Peyer's patch (tissue), 4 donors: ENCODE measurements around the gene PTPRR. TPM values are rescaled to one million over a fixed set of nuclear protein-coding genes. Genes with fewer than 3 reads are reported as not detected.

Experiments
- DNase-seq, 3 donors: peaks; one replicate each; pipeline ENCODE4 v3.0.0-alpha.2; 2017 to 2019
- H3K27ac ChIP-seq, 4 donors: fragments of 200-600 bp; sonication (generic); one replicate each; pipeline ENCODE4 v1.5.1; 2016 to 2019
- H3K27me3 ChIP-seq, 2 donors: fragments of 200-600 bp; sonication (generic); one replicate each; pipeline ENCODE4 v1.5.1; 2019
- H3K36me3 ChIP-seq, 3 donors: fragments of 200-600 bp; sonication (generic); one replicate each; pipeline ENCODE4 v1.5.1; 2016 to 2019
- H3K4me1 ChIP-seq, 4 donors: fragments of 200-600 bp; sonication (generic); one replicate each; pipeline ENCODE4 v1.5.1; 2016 to 2019
- H3K4me3 ChIP-seq, 4 donors: fragments of 200-600 bp; sonication (generic); 1 replicate in 3 of 4; 2 replicates in 1 of 4; pipeline ENCODE4 v1.5.1; 2016 to 2019; ENCODE audit warnings: mild to moderate bottlenecking in 1 of 4
- H3K9me3 ChIP-seq, 4 donors: fragments of 200-600 bp; sonication (generic); one replicate each; pipeline ENCODE4 v1.5.1; 2016 to 2019; ENCODE audit warnings: mild to moderate bottlenecking in 1 of 4
- CTCF ChIP-seq, 6 experiments: fragments of 450-650 bp in 4 of 6; fragments of 200-600 bp in 2 of 6; sonication (generic) in 1 of 6; IDR thresholded peaks; one replicate each; pipeline ENCODE4 v1.5.1; 2017 to 2019; ENCODE audit warnings: antibody characterized with exemption in 6 of 6, mild to moderate bottlenecking in 3 of 6, moderate library complexity in 1 of 6
- POLR2A ChIP-seq, 2 donors: fragments of 450-650 bp; IDR thresholded peaks; one replicate each; pipeline ENCODE4 v1.5.1; 2017; ENCODE audit warnings: antibody characterized with exemption in 2 of 2, mild to moderate bottlenecking in 2 of 2, moderate library complexity in 2 of 2
- total RNA-seq, 4 donors: library from RNA; depleted of rRNA; stranded (reverse); fragments of >200 nt; gene quantifications; one replicate each; pipeline ENCODE4 v1.1.0, GENCODE V29; 2016

The PTPRR gene
- total RNA-seq, 4 donors from 2014 or later: 17.5 to 30.3 (median 20.2) TPM; not detected in 1

GRCh38 chr12:70806043-70806442, 114.5 kb downstream of the PTPRR start:
- DNase-seq: no peak
- H3K4me3 ChIP-seq: no peak overlapping the region
- TF ChIP-seq POLR2A (IDR thresholded peaks at IDR 0.05) (no peak), CTCF (IDR thresholded peaks at IDR 0.05) (no peak)
- no peaks in the 10 kb centered on the region for H3K27me3 ChIP-seq
- no peaks in the 10 kb centered on the region for H3K36me3 ChIP-seq
- H3K4me1 ChIP-seq: no peaks in the 10 kb centered on the region
- H3K27ac ChIP-seq: no peak overlapping the region
- H3K9me3 ChIP-seq: peaks cover 0 to 3% (median 0%) of the 10 kb centered on the region in 4 donors

- no peak overlapping the region for H3K4me3 ChIP-seq
- DNase-seq: no peak
- no peaks in the 10 kb centered on the region for H3K4me1 ChIP-seq
- TF ChIP-seq POLR2A (IDR thresholded peaks at IDR 0.05) (no peak), CTCF (IDR thresholded peaks at IDR 0.05) (no peak)
- H3K9me3 ChIP-seq: no peaks in the 10 kb centered on the region
- no peaks in the 10 kb centered on the region for H3K27me3 ChIP-seq
- H3K36me3 ChIP-seq: no peaks in the 10 kb centered on the region
- H3K27ac ChIP-seq: no peak overlapping the region
Observed at GRCh38 chr12:70798016-70798783, 122.3 kb downstream of the PTPRR start.

- Histone ChIP-seq H3K27ac (no peak overlapping the region), H3K4me3 (no peak overlapping the region), H3K4me1 (no peaks in the 10 kb centered on the region), H3K36me3 (no peaks in the 10 kb centered on the region), H3K9me3 (no peaks in the 10 kb centered on the region), H3K27me3 (no peaks in the 10 kb centered on the region)
- no peak for DNase-seq
- TF ChIP-seq CTCF (IDR thresholded peaks at IDR 0.05) (no peak), POLR2A (IDR thresholded peaks at IDR 0.05) (no peak)
Observed at GRCh38 chr12:70796989-70797388, 123.5 kb downstream of the PTPRR start.

GRCh38 chr12:70795608-70796007, 124.9 kb downstream of the PTPRR start:
- Histone ChIP-seq H3K36me3 (no peaks in the 10 kb centered on the region), H3K4me3 (no peak overlapping the region), H3K27me3 (no peaks in the 10 kb centered on the region), H3K9me3 (no peaks in the 10 kb centered on the region), H3K27ac (no peak overlapping the region), H3K4me1 (no peaks in the 10 kb centered on the region)
- no peak for DNase-seq
- TF ChIP-seq CTCF (IDR thresholded peaks at IDR 0.05): no peak
- no peak for TF ChIP-seq POLR2A (IDR thresholded peaks at IDR 0.05)

- H3K36me3 ChIP-seq: no peaks in the 10 kb centered on the region
- TF ChIP-seq POLR2A (IDR thresholded peaks at IDR 0.05) (no peak), CTCF (IDR thresholded peaks at IDR 0.05) (no peak)
Observed at GRCh38 chr12:70794131-70794530, 126.4 kb downstream of the PTPRR start.

More at GRCh38 chr12:70794131-70794530, 126.4 kb downstream of the PTPRR start:
- H3K4me1 ChIP-seq: no peaks in the 10 kb centered on the region
- no peaks in the 10 kb centered on the region for H3K27me3 ChIP-seq
- no peaks in the 10 kb centered on the region for H3K9me3 ChIP-seq
- no peak for DNase-seq
- no peak overlapping the region for H3K27ac ChIP-seq
- no peak overlapping the region for H3K4me3 ChIP-seq
